Breast epithelium (tissue), 3 donors: ENCODE results near the gene SEMA4D.

Experiments
- POLR2AphosphoS5 ChIP-seq, 3 donors: sonication (generic); formaldehyde crosslinking; IDR thresholded peaks; one replicate each; pipeline ENCODE4 v1.6.1; 2017; ENCODE audit warnings: antibody characterized with exemption in 3 of 3
- TF ChIP-seq, protein P1 (sequence below), 3 donors: fragments of 450-650 bp; IDR thresholded peaks; one replicate each; pipeline ENCODE4 v1.5.1; 2016 to 2017; ENCODE audit warnings: antibody characterized with exemption in 3 of 3, mild to moderate bottlenecking in 3 of 3, moderate library complexity in 3 of 3

DNA sequence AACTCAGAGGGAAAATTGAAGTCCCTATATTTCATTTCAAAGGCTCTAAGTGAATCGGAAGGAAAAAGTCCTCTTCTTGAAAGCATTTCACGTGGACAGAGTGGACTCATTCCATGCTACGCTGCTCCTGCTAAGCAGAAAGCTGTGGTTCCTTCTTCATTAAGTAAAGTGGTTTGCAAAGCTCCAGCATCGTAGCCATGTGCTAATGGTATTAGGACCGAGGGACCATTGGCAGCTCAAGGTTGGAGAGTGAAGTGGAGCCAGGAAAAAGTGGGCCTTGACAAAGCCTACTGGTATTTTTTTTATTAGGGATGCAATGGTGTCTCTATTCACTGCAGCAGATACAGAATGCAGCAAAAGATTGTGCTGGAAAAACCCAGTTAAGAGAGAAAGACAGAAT is 16.4 kb upstream of the SEMA4D start:
- TF ChIP-seq, protein P1, sequence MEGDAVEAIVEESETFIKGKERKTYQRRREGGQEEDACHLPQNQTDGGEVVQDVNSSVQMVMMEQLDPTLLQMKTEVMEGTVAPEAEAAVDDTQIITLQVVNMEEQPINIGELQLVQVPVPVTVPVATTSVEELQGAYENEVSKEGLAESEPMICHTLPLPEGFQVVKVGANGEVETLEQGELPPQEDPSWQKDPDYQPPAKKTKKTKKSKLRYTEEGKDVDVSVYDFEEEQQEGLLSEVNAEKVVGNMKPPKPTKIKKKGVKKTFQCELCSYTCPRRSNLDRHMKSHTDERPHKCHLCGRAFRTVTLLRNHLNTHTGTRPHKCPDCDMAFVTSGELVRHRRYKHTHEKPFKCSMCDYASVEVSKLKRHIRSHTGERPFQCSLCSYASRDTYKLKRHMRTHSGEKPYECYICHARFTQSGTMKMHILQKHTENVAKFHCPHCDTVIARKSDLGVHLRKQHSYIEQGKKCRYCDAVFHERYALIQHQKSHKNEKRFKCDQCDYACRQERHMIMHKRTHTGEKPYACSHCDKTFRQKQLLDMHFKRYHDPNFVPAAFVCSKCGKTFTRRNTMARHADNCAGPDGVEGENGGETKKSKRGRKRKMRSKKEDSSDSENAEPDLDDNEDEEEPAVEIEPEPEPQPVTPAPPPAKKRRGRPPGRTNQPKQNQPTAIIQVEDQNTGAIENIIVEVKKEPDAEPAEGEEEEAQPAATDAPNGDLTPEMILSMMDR (IDR thresholded peaks at IDR 0.05): no peak
- TF ChIP-seq POLR2AphosphoS5 (IDR thresholded peaks at IDR 0.05): no peak
